OCI-LY3 (cell line): ENCODE measurements around the gene P3R3URF.

ENCODE experiments used
- H2AFZ ChIP-seq: fragments of 200-600, 300-600 bp; shearing (Covaris generic); 2 replicates; pipeline ENCODE4 v1.6.0; 2014; ENCODE audit warnings: antibody characterized with exemption, low read depth, low read length
- H3K27ac ChIP-seq: fragments of 200-600, 300-600 bp; sonication (generic); 2 replicates; pipeline ENCODE4 v1.5.1; 2014; ENCODE audit warnings: mild to moderate bottlenecking, low read length, moderate library complexity, mixed read lengths
- H3K27me3 ChIP-seq: fragments of 200-600, 300-600 bp; sonication (generic); 2 replicates; pipeline ENCODE4 v1.6.1; 2014; ENCODE audit warnings: low read depth, low read length, mixed read lengths
- H3K36me3 ChIP-seq: fragments of 200-600, 300-600 bp; sonication (generic); replicated peaks from 2 replicates; pipeline ENCODE3; 2014; ENCODE audit warnings: low read depth, low read length, mixed read lengths
- H3K4me1 ChIP-seq: fragments of 300-600, 200-600 bp; sonication (generic); 2 replicates; pipeline ENCODE4 v1.6.1; 2014; ENCODE audit warnings: low read length, mixed read lengths
- H3K4me2 ChIP-seq: fragments of 200-600, 300-600 bp; sonication (generic); 2 replicates; pipeline ENCODE4 v1.6.1; 2014; ENCODE audit warnings: low read length, mixed read lengths
- H3K4me3 ChIP-seq: fragments of 300-600, 200-600 bp; sonication (generic); 2 replicates; pipeline ENCODE4 v1.5.1; 2014; ENCODE audit warnings: antibody characterized with exemption, mild to moderate bottlenecking, low read length, moderate library complexity
- H3K79me2 ChIP-seq: fragments of 300-600, 200-600 bp; shearing (Covaris generic); 2 replicates; pipeline ENCODE4 v1.6.1; 2014; ENCODE audit warnings: mild to moderate bottlenecking, low read length, mixed read lengths
- H3K9ac ChIP-seq: fragments of 300-600, 200-600 bp; shearing (Covaris generic); 2 replicates; pipeline ENCODE4 v1.6.0; 2014; ENCODE audit warnings: mild to moderate bottlenecking, low read length, moderate library complexity
- H3K9me3 ChIP-seq: fragments of 200-600, 300-600 bp; shearing (Covaris generic); 2 replicates; pipeline ENCODE4 v1.6.1; 2014; ENCODE audit warnings: low read length, mixed read lengths; ENCODE audit not compliant: insufficient read depth
- H4K20me1 ChIP-seq: fragments of 200-600, 300-600 bp; sonication (generic); 2 replicates; pipeline ENCODE4 v1.6.1; 2016; ENCODE audit warnings: low read length, mixed read lengths; ENCODE audit not compliant: insufficient read depth
- CTCF ChIP-seq: fragments of 200-600, 300-600 bp; sonication (generic); IDR thresholded peaks from 2 replicates; pipeline ENCODE4 v1.5.1; 2014; ENCODE audit warnings: antibody characterized with exemption, low read length, low read depth
- EZH2phosphoT487 ChIP-seq: fragments of 200-600 bp; shearing (Covaris generic); IDR thresholded peaks from 2 replicates; pipeline ENCODE4 v1.6.1; 2018; ENCODE audit warnings: antibody characterized with exemption, mixed run types, low read depth

P3R3URF gene

GRCh38 chr1:46173361-46173856 is 2.9 kb downstream of the P3R3URF start:
- H3K79me2 ChIP-seq = no peaks in the 10 kb centered on the region
- 0 out of 2 replicates have a peak, but pooled peaks cover 2% of the 10 kb centered on the region for H3K27me3 ChIP-seq
- H3K4me1 ChIP-seq = peaks cover 8% of the 10 kb centered on the region; the same call in 1 of the 2 replicates
- H3K9me3 ChIP-seq = no peaks in the 10 kb centered on the region
- H2AFZ ChIP-seq = no peak overlapping the region
- no peaks in the 10 kb centered on the region for H4K20me1 ChIP-seq
- TF ChIP-seq EZH2phosphoT487 (no peak), CTCF (peak; percentile 26; the same call in 1 of the 2 replicates)
- no peak overlapping the region for H3K27ac ChIP-seq
- H3K4me3 ChIP-seq = no peak overlapping the region
- H3K9ac ChIP-seq = no peak overlapping the region
- no peaks in the 10 kb centered on the region for H3K36me3 ChIP-seq
- no peak overlapping the region for H3K4me2 ChIP-seq

GRCh38 chr1:46172321-46172720 is 4.0 kb downstream of the P3R3URF start:
- Histone ChIP-seq H3K9me3 (no peaks in the 10 kb centered on the region), H3K4me2 (no peak overlapping the region), H3K4me1 (peaks cover 9% of the 10 kb centered on the region; the same call in 1 of the 2 replicates)

GRCh38 chr1:46171871-46172270 is 4.4 kb downstream of the P3R3URF start:
- Histone ChIP-seq H3K27ac (no peak overlapping the region), H4K20me1 (no peaks in the 10 kb centered on the region), H3K9ac (no peak overlapping the region), H3K27me3 (peaks cover 10% of the 10 kb centered on the region; the same call in 1 of the 2 replicates), H3K4me2 (no peak overlapping the region), H3K36me3 (no peaks in the 10 kb centered on the region), H3K9me3 (no peaks in the 10 kb centered on the region), H3K4me1 (peaks cover 12% of the 10 kb centered on the region; the same call in 1 of the 2 replicates), H3K79me2 (no peaks in the 10 kb centered on the region), H3K4me3 (no peak overlapping the region), H2AFZ (no peak overlapping the region)
- TF ChIP-seq EZH2phosphoT487 (no peak), CTCF (no peak)

More at GRCh38 chr1:46172321-46172720, 4.0 kb downstream of the P3R3URF start:
- Histone ChIP-seq H2AFZ (no peak overlapping the region), H3K4me3 (no peak overlapping the region), H3K27me3 (peaks cover 6% of the 10 kb centered on the region; the same call in 1 of the 2 replicates), H3K9ac (no peak overlapping the region), H3K27ac (no peak overlapping the region), H3K79me2 (no peaks in the 10 kb centered on the region), H3K36me3 (no peaks in the 10 kb centered on the region), H4K20me1 (no peaks in the 10 kb centered on the region)
- no peak for TF ChIP-seq EZH2phosphoT487
- TF ChIP-seq CTCF = no peak

GRCh38 chr1:46171351-46171750 is 4.9 kb downstream of the P3R3URF start:
- no peaks in the 10 kb centered on the region for H3K79me2 ChIP-seq
- TF ChIP-seq EZH2phosphoT487 (no peak), CTCF (no peak)
- no peak overlapping the region for H3K27ac ChIP-seq
- no peaks in the 10 kb centered on the region for H4K20me1 ChIP-seq
- H3K4me2 ChIP-seq = no peak overlapping the region
- H3K4me1 ChIP-seq = peaks cover 15% of the 10 kb centered on the region; the same call in 1 of the 2 replicates
- H3K36me3 ChIP-seq = no peaks in the 10 kb centered on the region
- H3K27me3 ChIP-seq = peaks cover 11% of the 10 kb centered on the region; the same call in 1 of the 2 replicates
- H3K4me3 ChIP-seq = no peak overlapping the region
- no peak overlapping the region for H2AFZ ChIP-seq
- no peak overlapping the region for H3K9ac ChIP-seq
- no peaks in the 10 kb centered on the region for H3K9me3 ChIP-seq
